WTC11 (cell line): ENCODE data around the gene EPHB6.

Experiments used
- AFF4 ChIP-seq: sonication (generic); formaldehyde crosslinking; IDR thresholded peaks from 2 replicates; pipeline ENCODE4 v1.8.1; 2023; ENCODE audit warnings: mild to moderate bottlenecking, missing genetic modification reagents, borderline replicate concordance
- ATF1 ChIP-seq: sonication (generic); formaldehyde crosslinking; IDR thresholded peaks from 2 replicates; pipeline ENCODE4 v1.8.1; 2023; ENCODE audit warnings: mild to moderate bottlenecking, moderate library complexity, missing genetic modification reagents
- FOXP1 ChIP-seq: sonication (generic); formaldehyde crosslinking; IDR thresholded peaks from 2 replicates; pipeline ENCODE4 v1.8.0; 2022; ENCODE audit warnings: missing genetic modification reagents, mild to moderate bottlenecking, moderate library complexity, borderline replicate concordance
- TEAD4 ChIP-seq: sonication (generic); formaldehyde crosslinking; IDR thresholded peaks from 2 replicates; pipeline ENCODE4 v1.8.0; 2022; ENCODE audit warnings: mild to moderate bottlenecking, missing genetic modification reagents
- TF ChIP-seq, protein P1 (sequence below): fragments of 200-600 bp; IDR thresholded peaks from 2 replicates; pipeline ENCODE4 v1.8.0; 2022; ENCODE audit warnings: antibody characterized with exemption

GRCh38 chr7:142862351-142862750 lies 7.5 kb downstream of the EPHB6 start:
- no peak for TF ChIP-seq AFF4 (CRISPR knock-in tag)
- TF ChIP-seq ATF1 = no peak
- TF ChIP-seq FOXP1 (CRISPR knock-in tag) = no peak
- TF ChIP-seq, protein P1, sequence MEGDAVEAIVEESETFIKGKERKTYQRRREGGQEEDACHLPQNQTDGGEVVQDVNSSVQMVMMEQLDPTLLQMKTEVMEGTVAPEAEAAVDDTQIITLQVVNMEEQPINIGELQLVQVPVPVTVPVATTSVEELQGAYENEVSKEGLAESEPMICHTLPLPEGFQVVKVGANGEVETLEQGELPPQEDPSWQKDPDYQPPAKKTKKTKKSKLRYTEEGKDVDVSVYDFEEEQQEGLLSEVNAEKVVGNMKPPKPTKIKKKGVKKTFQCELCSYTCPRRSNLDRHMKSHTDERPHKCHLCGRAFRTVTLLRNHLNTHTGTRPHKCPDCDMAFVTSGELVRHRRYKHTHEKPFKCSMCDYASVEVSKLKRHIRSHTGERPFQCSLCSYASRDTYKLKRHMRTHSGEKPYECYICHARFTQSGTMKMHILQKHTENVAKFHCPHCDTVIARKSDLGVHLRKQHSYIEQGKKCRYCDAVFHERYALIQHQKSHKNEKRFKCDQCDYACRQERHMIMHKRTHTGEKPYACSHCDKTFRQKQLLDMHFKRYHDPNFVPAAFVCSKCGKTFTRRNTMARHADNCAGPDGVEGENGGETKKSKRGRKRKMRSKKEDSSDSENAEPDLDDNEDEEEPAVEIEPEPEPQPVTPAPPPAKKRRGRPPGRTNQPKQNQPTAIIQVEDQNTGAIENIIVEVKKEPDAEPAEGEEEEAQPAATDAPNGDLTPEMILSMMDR = no peak
- no peak for TF ChIP-seq TEAD4
